Panc1 (cell line): ENCODE data around the gene HRH2. TPM values are rescaled to one million over a fixed set of nuclear protein-coding genes. Genes with fewer than 3 reads are reported as not detected.

Experiments
- ATAC-seq: fragments of 200-7000 bp; cut with Tn5 transposase; 2 replicates; pipeline ENCODE4 v1.9.1; 2020; ENCODE audit warnings: mild to moderate bottlenecking, moderate library complexity
- BruUV-seq: library from RNA; stranded (reverse); fragments of 400-500 nt; replicated peaks from 2 replicates; lab custom pipeline; 2021; lab: Mats Ljungman, UMichigan
- CTCF ChIA-PET: fragments of 300-600 bp; sonication (Branson Sonifier 250); formaldehyde crosslinking; loops from one replicate; lab custom pipeline; 2022; ENCODE audit warnings: antibody characterized with exemption; lab: Charles Lee
- POLR2A ChIA-PET: fragments of 300-600 bp; sonication (Branson Sonifier 250); formaldehyde crosslinking; loops from one replicate; lab custom pipeline; 2022; ENCODE audit warnings: antibody characterized with exemption; lab: Charles Lee
- DNase-seq: peaks from one replicate; pipeline ENCODE4 v3.0.0-alpha.2; 2010; ENCODE audit warnings: low read depth, low spot score
- H3K27ac ChIP-seq: 2 replicates; pipeline ENCODE4 v1.5.1; 2011; ENCODE audit warnings: mild to moderate bottlenecking, low read length, inconsistent platforms
- H3K27me3 ChIP-seq: fragments of 200-500 bp; sonication (Bioruptor generic); 2 replicates; pipeline ENCODE4 v1.6.0; 2014; ENCODE audit warnings: low read length, inconsistent platforms; ENCODE audit not compliant: control insufficient read depth, insufficient read depth
- H3K36me3 ChIP-seq: fragments of 200-500 bp; sonication (Bioruptor generic); 2 replicates; pipeline ENCODE4 v1.5.1; 2014; ENCODE audit warnings: inconsistent platforms, mild to moderate bottlenecking, low read length, moderate library complexity; ENCODE audit not compliant: control insufficient read depth, insufficient read depth
- H3K4me1 ChIP-seq: 2 replicates; pipeline ENCODE4 v1.5.1; 2011; ENCODE audit warnings: inconsistent platforms, mild to moderate bottlenecking, low read length, moderate library complexity; ENCODE audit not compliant: control insufficient read depth, insufficient read depth
- H3K4me3 ChIP-seq, 2 experiments: 2 replicates each; pipeline ENCODE4 v1.5.1; 2011 to 2012; ENCODE audit warnings: low read depth in 2 of 2, low read length in 2 of 2, mild to moderate bottlenecking in 2 of 2, inconsistent platforms in 1 of 2, moderate library complexity in 1 of 2
- H3K9me3 ChIP-seq: fragments of 200-500 bp; sonication (Bioruptor generic); 2 replicates; pipeline ENCODE4 v1.5.1; 2014; ENCODE audit warnings: low read depth, mild to moderate bottlenecking, inconsistent platforms, low read length, moderate library complexity; ENCODE audit not compliant: control insufficient read depth, insufficient read depth
- POLR2AphosphoS5 ChIP-seq: IDR thresholded peaks from 2 replicates; pipeline ENCODE4 v1.6.1; 2012; ENCODE audit warnings: mild to moderate bottlenecking, low read depth, low read length, moderate library complexity
- SIN3A ChIP-seq: IDR thresholded peaks from 2 replicates; pipeline ENCODE4 v1.6.1; 2012; ENCODE audit warnings: low read depth, mild to moderate bottlenecking, low read length, moderate library complexity, borderline replicate concordance; ENCODE audit not compliant: insufficient read depth
- TCF7L2 ChIP-seq: IDR thresholded peaks from 2 replicates; pipeline ENCODE4 v1.6.1; 2011; ENCODE audit warnings: mild to moderate bottlenecking, low read depth, low read length, inconsistent platforms
- in situ Hi-C: cut with HindIII; loops from 2 replicates; pipeline ENCODE4 v1.10.0; 2016; ENCODE audit warnings: low sequenced_read_pairs, low pct_unique_long_range_greater_than_20kb
- intact Hi-C: fragments of 100-400 bp; cut with micrococcal nuclease; formaldehyde crosslinking; loops from one replicate; pipeline ENCODE4 v1.10.0; 2022; ENCODE audit not compliant: unreplicated experiment
- total RNA-seq: library from RNA; stranded (reverse); gene quantifications from one replicate; pipeline ENCODE4 v1.2.1, GENCODE V29; 2021; ENCODE audit not compliant: unreplicated experiment
- TF ChIP-seq, protein P1 (sequence below): fragments of 450-650 bp; IDR thresholded peaks from 2 replicates; pipeline ENCODE4 v1.5.1; 2017; ENCODE audit warnings: mild to moderate bottlenecking
- TF ChIP-seq, protein P2 (sequence below), 2 experiments: IDR thresholded peaks; 2 replicates each; pipeline ENCODE4 v1.6.1; 2011 to 2012; ENCODE audit warnings: low read depth in 2 of 2, control low read depth in 1 of 2, low read length in 1 of 2, mild to moderate bottlenecking in 1 of 2, moderate library complexity in 1 of 2; ENCODE audit not compliant: insufficient read depth in 1 of 2

Gene HRH2
- total RNA-seq, 1 experiment from 2014 or later, result 0.33 TPM

DNA sequence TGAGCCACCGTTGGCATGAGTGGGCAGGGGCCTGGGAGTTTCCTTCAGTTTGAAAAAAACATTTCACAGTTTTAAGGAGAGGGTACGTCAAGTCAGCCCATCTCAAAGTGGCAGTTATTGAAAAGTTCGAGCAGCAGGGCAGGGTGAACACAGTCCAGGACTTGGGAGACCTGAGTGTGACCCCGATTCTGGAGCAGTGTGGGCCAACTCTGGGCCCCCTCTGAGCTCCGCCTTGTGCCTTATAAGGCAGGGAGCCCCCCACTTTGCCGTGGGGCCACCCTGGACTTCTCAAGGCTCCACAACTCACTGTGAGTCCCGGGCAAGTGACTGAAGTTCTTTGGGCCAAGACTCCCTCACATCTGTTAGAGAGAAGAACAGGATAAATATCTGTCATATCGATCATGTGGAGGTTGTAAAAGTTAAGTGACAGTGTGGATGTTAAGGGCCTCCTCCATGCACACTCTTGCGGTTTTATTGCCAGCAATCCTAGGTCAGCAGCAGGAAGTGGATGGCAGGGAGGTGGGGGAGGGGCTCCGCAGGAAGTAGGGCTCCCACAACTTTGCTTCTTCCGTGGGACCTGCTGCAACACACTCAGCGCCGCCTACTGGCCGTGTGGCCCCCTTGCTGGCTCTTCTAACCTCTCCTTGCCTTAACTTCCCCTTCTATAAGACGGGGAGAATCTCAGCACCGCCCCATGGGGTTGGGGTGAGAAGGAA, 38.4 kb downstream of the HRH2 start:
- DNase-seq, result no peak
- intact Hi-C loops (loop anchor here (5.0 kb wide), 1 partner anchor 164 kb away; no protein-coding TSS in a partner anchor), in situ Hi-C loops (no loop called here)
- Histone ChIP-seq H3K27ac (no peak overlapping the region), H3K4me3 (no peak overlapping the region), H3K4me1 (no peaks in the 10 kb centered on the region), H3K9me3 (no peaks in the 10 kb centered on the region), H3K27me3 (no peaks in the 10 kb centered on the region; the same call in none of the 2 replicates), H3K36me3 (no peaks in the 10 kb centered on the region)
- CTCF ChIA-PET, result interaction anchor here (0.6 kb wide), 1 partner anchor 323 kb away, joined by 3 read pairs; no protein-coding TSS in a partner anchor
- peak; percentile 46; the same call in 1 of the 2 replicates for ATAC-seq
- POLR2A ChIA-PET, result no interaction called here
- TF ChIP-seq SIN3A (no peak), TCF7L2 (no peak), POLR2AphosphoS5 (no peak)
- TF ChIP-seq, protein P1, sequence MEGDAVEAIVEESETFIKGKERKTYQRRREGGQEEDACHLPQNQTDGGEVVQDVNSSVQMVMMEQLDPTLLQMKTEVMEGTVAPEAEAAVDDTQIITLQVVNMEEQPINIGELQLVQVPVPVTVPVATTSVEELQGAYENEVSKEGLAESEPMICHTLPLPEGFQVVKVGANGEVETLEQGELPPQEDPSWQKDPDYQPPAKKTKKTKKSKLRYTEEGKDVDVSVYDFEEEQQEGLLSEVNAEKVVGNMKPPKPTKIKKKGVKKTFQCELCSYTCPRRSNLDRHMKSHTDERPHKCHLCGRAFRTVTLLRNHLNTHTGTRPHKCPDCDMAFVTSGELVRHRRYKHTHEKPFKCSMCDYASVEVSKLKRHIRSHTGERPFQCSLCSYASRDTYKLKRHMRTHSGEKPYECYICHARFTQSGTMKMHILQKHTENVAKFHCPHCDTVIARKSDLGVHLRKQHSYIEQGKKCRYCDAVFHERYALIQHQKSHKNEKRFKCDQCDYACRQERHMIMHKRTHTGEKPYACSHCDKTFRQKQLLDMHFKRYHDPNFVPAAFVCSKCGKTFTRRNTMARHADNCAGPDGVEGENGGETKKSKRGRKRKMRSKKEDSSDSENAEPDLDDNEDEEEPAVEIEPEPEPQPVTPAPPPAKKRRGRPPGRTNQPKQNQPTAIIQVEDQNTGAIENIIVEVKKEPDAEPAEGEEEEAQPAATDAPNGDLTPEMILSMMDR, result peak; percentile 85; the same call in 1 of the 2 replicates
- TF ChIP-seq, protein P2, sequence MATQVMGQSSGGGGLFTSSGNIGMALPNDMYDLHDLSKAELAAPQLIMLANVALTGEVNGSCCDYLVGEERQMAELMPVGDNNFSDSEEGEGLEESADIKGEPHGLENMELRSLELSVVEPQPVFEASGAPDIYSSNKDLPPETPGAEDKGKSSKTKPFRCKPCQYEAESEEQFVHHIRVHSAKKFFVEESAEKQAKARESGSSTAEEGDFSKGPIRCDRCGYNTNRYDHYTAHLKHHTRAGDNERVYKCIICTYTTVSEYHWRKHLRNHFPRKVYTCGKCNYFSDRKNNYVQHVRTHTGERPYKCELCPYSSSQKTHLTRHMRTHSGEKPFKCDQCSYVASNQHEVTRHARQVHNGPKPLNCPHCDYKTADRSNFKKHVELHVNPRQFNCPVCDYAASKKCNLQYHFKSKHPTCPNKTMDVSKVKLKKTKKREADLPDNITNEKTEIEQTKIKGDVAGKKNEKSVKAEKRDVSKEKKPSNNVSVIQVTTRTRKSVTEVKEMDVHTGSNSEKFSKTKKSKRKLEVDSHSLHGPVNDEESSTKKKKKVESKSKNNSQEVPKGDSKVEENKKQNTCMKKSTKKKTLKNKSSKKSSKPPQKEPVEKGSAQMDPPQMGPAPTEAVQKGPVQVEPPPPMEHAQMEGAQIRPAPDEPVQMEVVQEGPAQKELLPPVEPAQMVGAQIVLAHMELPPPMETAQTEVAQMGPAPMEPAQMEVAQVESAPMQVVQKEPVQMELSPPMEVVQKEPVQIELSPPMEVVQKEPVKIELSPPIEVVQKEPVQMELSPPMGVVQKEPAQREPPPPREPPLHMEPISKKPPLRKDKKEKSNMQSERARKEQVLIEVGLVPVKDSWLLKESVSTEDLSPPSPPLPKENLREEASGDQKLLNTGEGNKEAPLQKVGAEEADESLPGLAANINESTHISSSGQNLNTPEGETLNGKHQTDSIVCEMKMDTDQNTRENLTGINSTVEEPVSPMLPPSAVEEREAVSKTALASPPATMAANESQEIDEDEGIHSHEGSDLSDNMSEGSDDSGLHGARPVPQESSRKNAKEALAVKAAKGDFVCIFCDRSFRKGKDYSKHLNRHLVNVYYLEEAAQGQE (IDR thresholded peaks at IDR 0.05; ENCODE audit: insufficient read depth in 1 of 2, low read depth in 2 of 2, low read length in 1 of 2), result no peak
- BruUV-seq, result no TSS peak

DNA sequence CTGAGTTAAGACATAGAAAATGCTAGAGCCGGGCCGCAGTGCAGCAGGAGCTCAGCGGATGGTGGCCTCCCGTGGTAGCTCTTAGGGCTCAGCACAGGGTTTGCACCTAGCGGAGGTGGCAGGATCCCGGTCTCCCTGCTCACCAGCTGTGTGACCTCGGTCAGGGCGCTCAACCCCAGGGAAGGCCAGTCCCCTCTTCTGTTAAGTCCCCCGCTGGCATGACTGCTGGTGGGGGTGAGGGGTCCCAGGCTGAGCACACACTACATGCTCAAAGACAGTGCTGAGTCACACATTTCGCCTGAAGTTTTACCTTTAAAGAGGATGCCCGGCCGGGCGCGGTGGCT, 39.0 kb downstream of the HRH2 start:
- Histone ChIP-seq H3K27me3 (peaks cover 3% of the 10 kb centered on the region), H3K9me3 (no peaks in the 10 kb centered on the region), H3K36me3 (no peaks in the 10 kb centered on the region), H3K4me3 (no peak overlapping the region), H3K4me1 (no peaks in the 10 kb centered on the region), H3K27ac (no peak overlapping the region)
- POLR2A ChIA-PET, result no interaction called here
- no TSS peak for BruUV-seq
- DNase-seq (no peak), ATAC-seq (peak; percentile 28; the same call in 1 of the 2 replicates)
- CTCF ChIA-PET, result interaction anchor here (0.6 to 0.7 kb wide), 2 partner anchors 323 to 877 kb away, joined by 3 to 8 read pairs; no protein-coding TSS in a partner anchor
- intact Hi-C loops (loop anchor here (5.0 kb wide), 1 partner anchor 165 kb away; no protein-coding TSS in a partner anchor), in situ Hi-C loops (no loop called here)
- TF ChIP-seq, protein P1, result peak; percentile 64
- TF ChIP-seq, protein P2 (IDR thresholded peaks at IDR 0.05; ENCODE audit: insufficient read depth in 1 of 2, low read depth in 2 of 2, low read length in 1 of 2), result no peak
